NT2/D1 (cell line): Measurements from ENCODE around the gene STIM2.

ENCODE experiments used
- YY1 ChIP-seq: IDR thresholded peaks from 2 replicates; pipeline ENCODE4 v1.6.1; 2011; ENCODE audit not compliant: insufficient read length, insufficient read depth
- ZNF274 ChIP-seq: IDR thresholded peaks from 2 replicates; pipeline ENCODE4 v1.6.1; 2011; ENCODE audit warnings: mild to moderate bottlenecking, low read depth, low read length

GRCh38 chr4:26942871-26943270 lies 82.2 kb downstream of the STIM2 start:
- TF ChIP-seq ZNF274: no peak
- no peak for TF ChIP-seq YY1
